DMS53 (cell line): ENCODE results near the gene EMILIN3.

Experiments
- DNase-seq: peaks from one replicate; lab custom pipeline; 2025; lab: John Stamatoyannopoulos, UW

EMILIN3 gene

DNA sequence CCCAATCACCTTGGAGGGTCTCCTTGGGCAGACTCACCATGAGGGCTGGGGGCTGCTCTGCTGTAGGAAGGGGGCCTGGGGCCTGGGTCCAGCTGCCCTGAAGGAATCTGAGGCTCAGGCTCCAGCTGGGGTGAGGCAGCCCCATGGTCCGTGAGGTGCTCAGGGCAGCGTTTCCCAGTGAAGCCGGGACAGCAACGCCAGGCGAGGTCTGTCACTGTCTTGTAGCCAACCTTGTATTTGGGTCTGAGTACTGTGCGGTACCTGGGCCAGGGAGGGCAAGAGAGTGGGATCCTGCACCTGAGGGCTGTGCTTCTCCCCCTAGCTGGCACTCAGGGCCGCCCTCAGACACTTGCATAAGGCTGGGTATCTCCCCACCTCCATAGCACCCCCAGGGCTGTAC is 3.0 kb downstream of the EMILIN3 start:
- DNase-seq = no peak

GRCh38 chr20:41362748-41363140 is 3.9 kb downstream of the EMILIN3 start:
- DNase-seq = no peak

DNA sequence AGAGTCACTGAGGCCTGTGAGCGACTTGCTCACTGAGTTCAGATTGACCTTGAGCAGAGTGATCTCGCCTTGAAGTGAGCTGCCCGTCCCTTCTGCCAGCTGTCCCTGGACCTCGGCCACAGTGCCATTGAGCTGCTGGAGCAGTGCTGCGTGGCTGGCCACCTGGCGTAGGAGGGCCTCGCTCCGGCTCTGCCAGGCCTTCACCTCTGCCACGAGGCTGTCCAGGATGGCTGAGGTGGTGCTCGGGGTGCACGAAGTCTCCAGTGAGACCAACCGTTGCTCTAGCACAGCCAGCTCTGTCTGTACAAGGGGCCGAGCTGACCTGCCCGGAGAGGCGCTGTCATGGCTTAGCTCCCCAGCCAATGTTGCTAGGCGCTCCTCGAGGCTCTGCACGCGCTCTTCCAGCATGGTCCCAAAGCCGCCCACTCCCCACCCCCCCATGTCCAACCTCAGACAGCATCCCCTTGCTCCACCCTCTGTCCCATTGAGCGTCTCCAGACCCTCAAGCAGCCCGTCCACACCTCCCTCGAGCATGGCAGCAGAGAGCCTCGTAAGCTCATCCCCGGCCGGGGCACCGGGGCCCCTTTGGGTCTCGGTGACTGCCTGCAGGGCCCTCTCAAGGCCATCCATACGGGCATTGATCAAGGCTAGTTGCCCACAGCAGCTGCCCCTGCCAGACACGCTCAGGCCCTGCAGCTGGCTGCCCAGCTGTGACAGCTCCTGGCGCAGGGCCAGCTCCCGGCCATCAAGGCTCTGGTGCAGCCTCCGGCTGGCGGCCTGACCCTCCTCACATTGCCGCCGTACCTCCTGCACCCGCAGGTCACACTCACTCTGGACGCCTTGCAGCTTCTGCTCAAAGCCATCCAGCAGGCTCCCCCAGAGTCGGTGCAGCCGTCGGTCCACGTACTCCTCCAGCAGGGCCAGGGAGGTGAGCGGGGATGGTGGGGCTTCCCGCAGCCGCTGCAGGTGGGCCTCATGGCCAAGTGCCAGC is 4.6 kb downstream of the EMILIN3 start:
- DNase-seq = peak; percentile 68

DNA sequence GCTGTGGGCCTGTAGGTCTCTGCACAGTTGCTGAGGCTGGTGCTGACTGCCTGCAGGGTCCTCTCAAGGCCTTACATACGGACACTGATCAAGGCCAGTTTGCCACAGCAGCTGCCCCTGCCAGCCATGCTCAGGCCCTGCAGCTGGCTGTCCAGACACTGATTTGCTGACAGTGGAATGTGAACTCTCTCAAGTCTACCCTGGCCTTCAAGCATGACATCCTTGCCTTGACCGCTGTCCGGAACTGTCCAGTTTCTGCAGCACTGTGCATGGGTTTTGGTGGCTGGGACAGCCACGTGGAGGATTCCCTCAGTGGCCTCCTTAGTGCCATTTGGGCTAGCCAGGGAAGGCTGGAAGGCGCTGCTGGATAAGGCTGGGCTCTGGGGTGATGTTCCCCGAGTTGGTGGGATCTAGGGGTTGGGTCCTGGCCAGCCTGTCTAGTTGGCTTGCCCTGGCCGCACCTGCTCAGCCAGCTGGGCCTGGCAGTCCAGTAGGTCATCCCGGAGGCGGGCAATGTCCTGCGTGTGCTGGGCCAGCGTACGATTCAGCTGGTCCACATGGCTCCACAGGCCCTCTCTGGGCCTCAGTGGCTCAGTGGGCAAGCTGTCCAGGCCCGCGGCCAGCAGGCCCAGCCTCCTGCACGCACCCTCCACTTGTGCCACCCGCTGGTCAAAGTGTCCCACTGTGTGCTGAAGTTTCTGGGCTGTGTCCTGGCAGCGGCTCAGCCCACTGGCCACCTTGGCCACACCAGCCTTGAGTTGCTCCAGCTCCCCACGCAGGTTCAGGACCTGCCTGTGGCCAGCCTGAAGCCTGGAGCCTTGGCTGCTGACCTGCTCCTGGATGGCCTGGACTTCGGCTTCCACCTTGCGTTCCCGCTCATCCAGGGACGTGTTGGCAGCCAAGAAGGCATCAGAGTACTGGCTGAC is 5.5 kb downstream of the EMILIN3 start:
- DNase-seq = no peak

DNA sequence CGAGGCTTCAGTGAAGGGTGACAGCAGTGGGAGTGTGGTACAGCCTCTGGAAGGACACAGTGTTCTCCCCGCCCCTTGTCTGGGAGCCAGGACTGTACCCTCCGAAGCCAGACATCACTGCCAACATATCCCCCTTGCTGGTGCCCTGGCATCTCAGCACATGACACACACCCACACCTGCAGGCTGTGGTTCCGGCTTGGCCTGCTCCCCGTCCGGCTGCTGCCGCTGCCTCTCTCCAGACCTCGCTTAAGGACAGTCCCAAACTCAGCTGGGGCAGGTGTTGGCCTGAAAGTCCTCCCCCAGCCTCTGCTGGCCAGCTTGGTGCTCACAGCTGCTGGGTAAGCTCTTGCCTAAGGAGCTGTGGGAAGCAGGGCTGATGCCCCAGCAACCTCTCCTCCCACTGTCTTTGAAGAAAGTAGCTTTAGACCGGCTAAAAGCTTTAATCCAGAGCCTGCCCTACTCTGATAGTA is 7.0 kb downstream of the EMILIN3 start:
- DNase-seq = no peak

GRCh38 chr20:41358717-41359116 is 7.9 kb downstream of the EMILIN3 start:
- no peak for DNase-seq

- DNase-seq = no peak
Observed at GRCh38 chr20:41358230-41358629, 8.4 kb downstream of the EMILIN3 start.

GRCh38 chr20:41357424-41358163 is 9.0 kb downstream of the EMILIN3 start:
- peak; percentile 10 for DNase-seq

- no peak for DNase-seq
Observed at GRCh38 chr20:41356951-41357350, 9.7 kb downstream of the EMILIN3 start.

- DNase-seq = no peak
Observed at GRCh38 chr20:41355598-41356203, 10.9 kb downstream of the EMILIN3 start.

- no peak for DNase-seq
Observed at GRCh38 chr20:41355192-41355591, 11.4 kb downstream of the EMILIN3 start.

DNA sequence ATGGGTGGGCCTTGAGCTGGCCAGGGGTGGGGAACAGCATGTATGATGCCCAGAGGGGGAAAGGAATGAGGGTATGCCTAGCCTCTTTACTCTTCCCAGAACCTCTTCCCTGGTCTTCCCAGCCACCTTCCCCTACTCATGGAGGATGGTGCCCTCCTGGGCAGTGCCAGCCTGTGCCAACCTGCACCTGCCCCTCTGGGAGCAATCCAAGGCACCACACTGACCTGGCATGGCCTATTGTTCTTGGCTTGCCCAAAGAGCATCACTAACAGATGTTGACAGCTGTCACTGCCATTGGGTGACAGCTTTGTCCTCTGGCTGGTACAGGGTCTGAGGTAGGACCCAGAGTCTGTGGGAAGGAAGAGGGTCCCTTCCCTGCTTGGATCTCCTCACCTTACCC is 13.1 kb downstream of the EMILIN3 start:
- DNase-seq = no peak

DNA sequence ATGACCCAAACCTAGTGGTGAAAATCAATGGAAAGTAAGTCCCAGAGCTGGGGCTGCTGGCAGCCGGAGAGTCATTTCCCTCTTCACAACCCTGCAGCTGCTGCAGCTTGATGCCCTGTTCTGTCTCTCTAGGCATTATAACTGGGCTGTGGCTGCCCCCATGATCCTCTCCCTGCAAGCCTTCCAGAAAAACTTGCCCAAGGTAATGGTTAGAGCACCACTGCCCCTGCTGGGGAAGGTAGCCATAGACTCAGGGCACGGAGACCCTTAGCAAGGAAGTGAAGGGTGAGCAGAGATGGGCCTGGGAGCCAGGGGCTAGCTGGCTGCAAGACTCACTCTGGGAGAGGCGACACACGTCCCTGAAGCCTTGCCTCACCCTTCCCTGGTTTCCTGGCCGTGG is 14.0 kb downstream of the EMILIN3 start:
- DNase-seq = no peak

- DNase-seq = peak; percentile 16
Observed at GRCh38 chr20:41352106-41352505, 14.5 kb downstream of the EMILIN3 start.

- no peak for DNase-seq
Observed at GRCh38 chr20:41350408-41350962, 16.1 kb downstream of the EMILIN3 start.

DNA sequence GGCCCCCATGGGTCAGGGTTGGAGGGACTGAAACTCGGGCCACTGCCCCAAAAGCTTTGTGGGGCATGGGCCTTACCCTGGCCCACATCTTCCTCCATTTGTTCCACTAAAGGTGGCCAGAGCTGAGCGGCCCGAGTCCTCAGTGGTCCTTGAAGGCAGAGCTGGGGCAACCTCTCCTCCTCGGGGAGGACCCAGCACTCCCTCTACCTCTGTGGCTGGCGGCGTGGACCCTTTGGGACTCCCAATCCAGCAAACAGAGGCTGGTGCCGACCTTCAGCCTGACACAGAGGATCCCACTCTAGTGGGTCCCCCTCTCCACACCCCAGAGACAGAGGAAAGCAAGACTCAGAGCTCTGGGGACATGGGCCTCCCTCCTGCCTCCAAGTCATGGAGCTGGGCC is 16.7 kb downstream of the EMILIN3 start:
- DNase-seq = no peak

GRCh38 chr20:41349266-41349665 is 17.4 kb downstream of the EMILIN3 start:
- DNase-seq = no peak

DNA sequence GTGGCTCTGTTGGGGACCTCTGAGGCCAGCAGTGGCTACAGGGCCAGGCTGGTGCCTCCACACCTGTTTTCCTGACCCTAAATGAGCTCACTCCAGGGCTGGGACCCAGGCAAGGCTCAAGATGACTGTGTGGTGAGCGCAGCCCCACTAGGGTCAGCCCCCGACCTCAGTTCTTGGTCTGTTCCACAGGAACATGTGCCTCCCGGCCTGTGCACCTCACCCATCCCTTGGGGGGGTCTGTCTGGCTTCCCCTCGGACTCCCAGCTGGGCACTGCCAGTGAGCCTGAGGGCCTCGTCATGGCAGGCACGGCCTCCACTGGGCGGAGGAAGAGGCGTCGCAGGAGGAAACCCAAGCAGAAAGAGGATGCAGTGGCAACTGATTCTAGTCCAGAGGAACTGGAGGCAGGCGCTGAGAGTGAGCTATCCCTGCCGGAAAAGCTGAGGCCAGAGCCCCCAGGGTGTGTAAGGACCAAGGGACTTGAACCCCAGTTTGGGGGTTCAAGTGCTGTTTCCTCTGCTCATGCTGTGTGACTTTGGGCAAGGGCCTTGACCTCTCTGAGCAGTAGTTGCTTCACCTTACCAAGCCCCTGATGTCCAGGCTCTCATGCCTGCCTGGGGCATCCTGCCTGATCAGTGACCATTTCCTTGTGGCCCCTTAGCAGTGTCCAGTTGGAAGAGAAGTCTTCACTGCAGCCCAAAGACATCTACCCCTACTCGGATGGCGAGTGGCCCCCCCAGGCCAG is 18.0 kb downstream of the EMILIN3 start:
- DNase-seq = no peak

DNA sequence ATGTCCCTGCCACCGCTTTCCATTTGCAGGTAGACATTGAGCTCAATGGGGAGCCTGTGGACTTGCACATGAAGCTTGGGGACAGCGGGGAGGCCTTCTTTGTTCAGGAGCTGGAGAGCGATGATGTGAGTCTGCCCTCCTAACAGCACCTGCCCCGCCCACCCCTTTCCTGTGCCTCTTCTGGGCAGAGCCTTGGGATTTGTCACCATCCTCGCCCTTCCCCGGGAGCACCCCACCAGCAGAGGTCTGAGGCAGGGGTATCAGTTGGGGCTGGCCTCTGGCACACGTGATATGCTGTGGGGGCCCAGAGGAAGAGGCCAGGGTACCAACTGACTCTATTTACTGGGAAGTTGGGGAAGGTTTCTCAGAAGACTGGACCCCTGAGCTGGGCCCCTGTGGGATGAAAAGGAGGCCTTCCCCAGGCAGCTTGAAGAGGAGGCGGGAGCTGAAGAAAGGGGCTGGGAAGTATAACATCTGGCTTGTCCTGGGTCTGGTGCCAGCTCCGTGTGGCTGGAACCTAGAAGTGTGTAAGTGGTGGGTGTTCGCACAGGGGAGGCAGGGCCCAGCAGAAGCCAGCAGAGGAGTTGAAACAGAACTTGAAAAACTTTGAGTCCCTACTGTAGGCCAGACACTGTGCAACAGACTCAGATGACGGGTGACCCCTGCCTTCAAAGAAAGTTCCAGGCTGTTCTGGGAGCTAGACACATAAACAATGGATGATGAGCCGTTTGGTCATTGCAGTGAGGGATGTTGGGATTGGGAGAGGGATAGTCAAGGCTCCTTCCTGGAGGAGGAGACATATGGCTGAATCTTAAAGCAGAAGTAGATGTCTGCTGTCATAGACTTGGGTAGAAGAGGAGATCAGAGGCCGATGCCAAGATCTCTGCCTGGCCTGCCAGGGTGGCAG is 18.8 kb downstream of the EMILIN3 start:
- no peak for DNase-seq
